Activated naive CD8-positive, alpha-beta T cell treated with anti-CD3 and anti-CD28 coated beads, Interleukin-2, amount 10 ng/mL, durations not matched to agents 7 days and 5 days (primary cell): ENCODE data around the gene OR6C74. TPM values are rescaled to one million over a fixed set of nuclear protein-coding genes. Genes with fewer than 3 reads are reported as not detected.

Experiments used
- ATAC-seq: fragments of 150-1000 bp; cut with Tn5 transposase; one replicate; pipeline ENCODE4 v1.10.0; 2021; ENCODE audit warnings: low read depth, moderate library complexity
- POLR2A ChIA-PET: fragments of 350-600 bp; sonication (Branson Sonifier 250); formaldehyde crosslinking; loops from one replicate; lab custom pipeline; 2021; ENCODE audit warnings: antibody characterized with exemption; lab: Charles Lee
- DNase-seq: peaks from one replicate; pipeline ENCODE4 v3.0.0; 2021
- H3K27ac Mint-ChIP-seq: one replicate; pipeline ENCODE4 v1.8.0; 2022; ENCODE audit warnings: mild to moderate bottlenecking, mixed read lengths
- H3K27me3 Mint-ChIP-seq: one replicate; pipeline ENCODE4 v1.8.0; 2022; ENCODE audit warnings: mild to moderate bottlenecking, moderate library complexity, mixed read lengths
- H3K36me3 Mint-ChIP-seq: one replicate; pipeline ENCODE4 v1.8.0; 2021; ENCODE audit warnings: mild to moderate bottlenecking, mixed read lengths
- H3K4me1 Mint-ChIP-seq: one replicate; pipeline ENCODE4 v1.8.0; 2021; ENCODE audit warnings: mixed read lengths
- H3K4me3 Mint-ChIP-seq: one replicate; pipeline ENCODE4 v1.8.0; 2022; ENCODE audit warnings: mild to moderate bottlenecking, moderate library complexity, mixed read lengths
- H3K9me3 Mint-ChIP-seq: one replicate; pipeline ENCODE4 v1.8.0; 2021; ENCODE audit warnings: mixed read lengths
- total RNA-seq, 2 experiments: library from RNA; stranded (reverse); gene quantifications; one replicate each; pipeline ENCODE4 v1.2.3, GENCODE V29; 2021

The OR6C74 gene
- total RNA-seq: not detected

GRCh38 chr12:55244309-55244708 lies at the start of gene OR6C74:
Gene OR6C74 (plus strand): TSS chr12:55244609. CDS start chr12:55247288, 2,679 bp downstream.
- no peaks in the 10 kb centered on the region for H3K4me1 Mint-ChIP-seq
- no peak within 1 kb of the TSS for H3K27ac Mint-ChIP-seq
- POLR2A ChIA-PET: no interaction called here
- H3K4me3 Mint-ChIP-seq: no peak within 1 kb of the TSS
- no peaks in the 10 kb centered on the region for H3K9me3 Mint-ChIP-seq
- H3K36me3 Mint-ChIP-seq: no peaks in the 10 kb centered on the region
- ATAC-seq (no peak), DNase-seq (no peak)
- peaks cover 10% of the 10 kb centered on the region for H3K27me3 Mint-ChIP-seq

- ATAC-seq (no peak), DNase-seq (no peak)
- H3K36me3 Mint-ChIP-seq: no peaks in the 10 kb centered on the region
- no peak within 1 kb of the TSS for H3K4me3 Mint-ChIP-seq
- H3K27ac Mint-ChIP-seq: no peak within 1 kb of the TSS
- H3K27me3 Mint-ChIP-seq: peaks cover 5% of the 10 kb centered on the region
- POLR2A ChIA-PET: no interaction called here
- H3K4me1 Mint-ChIP-seq: no peaks in the 10 kb centered on the region
- H3K9me3 Mint-ChIP-seq: no peaks in the 10 kb centered on the region
Observed at GRCh38 chr12:55220725-55221124, 23.7 kb upstream of the OR6C74 start, which contains the start of gene OR10A7. Gene OR10A7 (plus strand): TSS chr12:55221025. CDS start chr12:55221025, 0 bp downstream.

DNA sequence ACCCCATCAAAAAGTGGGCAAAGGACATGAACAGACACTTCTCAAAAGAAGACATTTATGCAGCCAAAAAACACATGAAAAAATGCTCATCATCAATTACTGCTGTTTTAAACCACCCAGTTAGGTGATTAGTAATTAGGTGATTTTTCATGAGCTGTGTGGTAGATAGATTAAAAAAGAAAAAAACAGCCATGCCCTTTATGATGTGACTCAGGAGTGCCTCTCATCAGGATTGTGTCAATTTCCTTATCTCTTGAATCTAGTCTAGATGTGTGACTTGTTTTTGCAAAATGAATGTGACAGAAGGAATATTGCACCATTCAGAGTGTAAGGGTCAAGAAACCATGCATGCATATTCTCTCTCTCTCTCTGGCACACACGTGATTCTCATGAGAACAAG lies 17.9 kb upstream of the OR6C74 start:
- no peaks in the 10 kb centered on the region for H3K9me3 Mint-ChIP-seq
- H3K27me3 Mint-ChIP-seq: peaks cover 12% of the 10 kb centered on the region
- H3K36me3 Mint-ChIP-seq: no peaks in the 10 kb centered on the region
- no peaks in the 10 kb centered on the region for H3K4me1 Mint-ChIP-seq
- no peak overlapping the region for H3K27ac Mint-ChIP-seq
- ATAC-seq: no peak
- no peak overlapping the region for H3K4me3 Mint-ChIP-seq
- DNase-seq: no peak
- POLR2A ChIA-PET: no interaction called here

DNA sequence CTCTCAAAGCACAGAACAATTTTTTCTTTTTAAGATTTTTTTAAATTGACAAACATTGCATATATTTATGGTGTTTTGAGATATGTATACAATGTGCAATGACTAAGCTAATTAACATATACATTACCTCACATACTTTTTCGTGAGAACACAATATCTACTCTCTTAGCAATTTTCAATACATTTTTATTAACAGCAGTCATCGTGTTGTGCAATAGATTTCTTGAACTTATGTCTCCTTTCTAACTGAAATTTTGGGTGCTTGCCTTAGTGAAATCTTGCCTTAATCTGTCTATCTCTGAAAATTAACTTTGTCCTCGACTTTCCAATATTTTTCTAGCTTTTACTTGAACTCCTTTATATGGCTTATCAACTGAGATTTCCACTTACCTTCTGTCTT lies 16.8 kb upstream of the OR6C74 start:
- H3K27ac Mint-ChIP-seq: no peak overlapping the region
- POLR2A ChIA-PET: no interaction called here

DNA sequence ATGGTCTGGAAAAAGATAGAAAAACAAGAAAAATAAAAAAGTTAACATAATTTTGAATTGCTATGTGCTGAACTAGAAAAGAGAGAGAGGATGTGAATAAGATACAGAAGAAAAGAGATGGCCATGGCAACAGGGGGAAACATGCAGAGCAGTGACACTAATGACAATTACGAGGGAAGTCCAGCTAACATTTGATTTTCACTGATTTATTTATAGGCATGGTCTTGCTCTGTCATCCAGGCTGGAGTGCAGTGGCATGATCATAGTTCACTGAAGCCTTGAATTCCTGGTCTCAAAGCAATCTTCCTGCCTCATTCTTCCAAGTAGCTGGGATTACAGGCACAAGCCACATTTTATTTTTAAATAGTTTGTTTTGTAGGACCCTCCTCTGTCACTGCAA lies 1.8 kb downstream of the OR6C74 start:
- ATAC-seq: no peak

More for the DNA sequence above, 16.8 kb upstream of the OR6C74 start:
- H3K27me3 Mint-ChIP-seq: peaks cover 18% of the 10 kb centered on the region
- DNase-seq (no peak), ATAC-seq (no peak)
- no peak overlapping the region for H3K4me3 Mint-ChIP-seq
- H3K36me3 Mint-ChIP-seq: no peaks in the 10 kb centered on the region
- H3K9me3 Mint-ChIP-seq: no peaks in the 10 kb centered on the region
- no peaks in the 10 kb centered on the region for H3K4me1 Mint-ChIP-seq

GRCh38 chr12:55250944-55251343 lies 6.5 kb downstream of the OR6C74 start:
- ATAC-seq (no peak), DNase-seq (no peak)
- Mint-ChIP-seq H3K27ac (no peak overlapping the region), H3K27me3 (peaks cover 15% of the 10 kb centered on the region), H3K36me3 (no peaks in the 10 kb centered on the region), H3K4me3 (no peak overlapping the region), H3K9me3 (no peaks in the 10 kb centered on the region), H3K4me1 (no peaks in the 10 kb centered on the region)
- POLR2A ChIA-PET: no interaction called here

More for the DNA sequence above, 1.8 kb downstream of the OR6C74 start:
- POLR2A ChIA-PET: no interaction called here
- H3K9me3 Mint-ChIP-seq: no peaks in the 10 kb centered on the region
- no peak for DNase-seq
- peaks cover 13% of the 10 kb centered on the region for H3K27me3 Mint-ChIP-seq
- no peaks in the 10 kb centered on the region for H3K36me3 Mint-ChIP-seq
- H3K4me1 Mint-ChIP-seq: no peaks in the 10 kb centered on the region
- no peak overlapping the region for H3K27ac Mint-ChIP-seq
- no peak overlapping the region for H3K4me3 Mint-ChIP-seq

GRCh38 chr12:55253281-55253680 lies 8.9 kb downstream of the OR6C74 start:
- H3K27ac Mint-ChIP-seq: no peak overlapping the region
- H3K27me3 Mint-ChIP-seq: peaks cover 8% of the 10 kb centered on the region
- no peaks in the 10 kb centered on the region for H3K36me3 Mint-ChIP-seq
- no peaks in the 10 kb centered on the region for H3K9me3 Mint-ChIP-seq
- POLR2A ChIA-PET: no interaction called here
- H3K4me3 Mint-ChIP-seq: no peak overlapping the region
- H3K4me1 Mint-ChIP-seq: no peaks in the 10 kb centered on the region
- ATAC-seq: no peak
- no peak for DNase-seq

- H3K36me3 Mint-ChIP-seq: no peaks in the 10 kb centered on the region
- no peak overlapping the region for H3K4me3 Mint-ChIP-seq
- peaks cover 14% of the 10 kb centered on the region for H3K27me3 Mint-ChIP-seq
- H3K27ac Mint-ChIP-seq: no peak overlapping the region
- H3K9me3 Mint-ChIP-seq: no peaks in the 10 kb centered on the region
- POLR2A ChIA-PET: no interaction called here
- H3K4me1 Mint-ChIP-seq: no peaks in the 10 kb centered on the region
- ATAC-seq (no peak), DNase-seq (no peak)
Observed at GRCh38 chr12:55256831-55257230, 12.4 kb downstream of the OR6C74 start.

DNA sequence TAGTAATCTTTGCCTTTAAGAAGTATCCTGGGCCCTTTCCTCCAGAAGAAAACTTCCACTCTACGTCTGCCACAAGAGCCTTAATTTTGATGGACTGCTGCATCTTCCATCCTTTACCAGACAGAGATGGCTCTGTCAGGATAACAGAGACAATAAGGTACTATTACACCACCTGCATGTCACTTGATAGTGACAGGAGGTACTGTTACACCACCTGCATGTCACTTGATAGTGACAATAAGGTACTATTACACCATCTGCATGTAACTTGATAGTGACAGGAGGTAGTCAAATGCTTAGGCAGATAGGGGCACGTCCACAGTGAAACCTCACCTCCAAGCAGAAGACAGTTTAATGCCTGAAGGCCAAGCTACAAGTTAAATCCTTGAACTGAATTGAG lies 13.9 kb downstream of the OR6C74 start:
- H3K9me3 Mint-ChIP-seq: no peaks in the 10 kb centered on the region
- ATAC-seq (no peak), DNase-seq (no peak)
- H3K4me1 Mint-ChIP-seq: no peaks in the 10 kb centered on the region
- POLR2A ChIA-PET: no interaction called here
- H3K27ac Mint-ChIP-seq: no peak overlapping the region
- H3K4me3 Mint-ChIP-seq: no peak overlapping the region
- no peaks in the 10 kb centered on the region for H3K36me3 Mint-ChIP-seq
- peaks cover 12% of the 10 kb centered on the region for H3K27me3 Mint-ChIP-seq

- Mint-ChIP-seq H3K4me1 (no peaks in the 10 kb centered on the region), H3K9me3 (no peaks in the 10 kb centered on the region), H3K36me3 (no peaks in the 10 kb centered on the region), H3K4me3 (no peak overlapping the region), H3K27ac (no peak overlapping the region), H3K27me3 (peaks cover 12% of the 10 kb centered on the region)
- DNase-seq: no peak
- POLR2A ChIA-PET: no interaction called here
- ATAC-seq: no peak
Observed at GRCh38 chr12:55280991-55281390, 36.6 kb downstream of the OR6C74 start.

DNA sequence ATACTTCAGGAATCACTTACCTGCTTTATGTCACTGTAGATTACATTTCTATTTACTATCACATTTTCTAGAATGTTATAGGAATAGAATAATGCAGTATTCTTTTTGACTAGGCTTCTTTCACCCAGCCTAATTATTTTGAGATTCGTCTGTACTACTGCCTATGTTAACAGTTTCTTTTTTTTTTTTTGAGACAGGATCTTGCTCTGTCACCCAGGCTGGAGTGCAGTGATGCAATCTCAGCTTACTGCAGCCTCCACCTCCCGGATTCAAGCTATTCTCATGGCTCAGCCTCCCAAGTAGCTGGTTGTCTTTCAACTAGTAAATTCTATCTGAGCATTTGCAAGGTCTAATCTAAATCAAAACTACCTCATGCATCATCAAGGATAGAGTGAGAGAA lies 45.6 kb downstream of the OR6C74 start:
- POLR2A ChIA-PET: no interaction called here
- no peaks in the 10 kb centered on the region for H3K9me3 Mint-ChIP-seq
- H3K4me3 Mint-ChIP-seq: no peak overlapping the region
- H3K27ac Mint-ChIP-seq: no peak overlapping the region
- no peaks in the 10 kb centered on the region for H3K4me1 Mint-ChIP-seq
- no peaks in the 10 kb centered on the region for H3K36me3 Mint-ChIP-seq
- ATAC-seq: no peak
- H3K27me3 Mint-ChIP-seq: peaks cover 9% of the 10 kb centered on the region
- DNase-seq: no peak

Other genes with a start within 250 kb of the OR6C74 start
- not detected for gene NEUROD4, start 224.6 kb upstream of the OR6C74 start, total RNA-seq
- gene OR9K2, start 118.2 kb upstream of the OR6C74 start, total RNA-seq: not detected
- not detected for gene OR10A7, start 23.6 kb upstream of the OR6C74 start, total RNA-seq
- not detected for gene OR6C6, start 52.0 kb downstream of the OR6C74 start, total RNA-seq
- not detected for gene OR6C1, start 69.7 kb downstream of the OR6C74 start, total RNA-seq
- gene OR6C3, start 86.1 kb downstream of the OR6C74 start, total RNA-seq: not detected
- not detected for gene OR6C75, start 118.4 kb downstream of the OR6C74 start, total RNA-seq
- gene OR6C65, start 155.9 kb downstream of the OR6C74 start, total RNA-seq: not detected
- gene OR6C76, start 181.6 kb downstream of the OR6C74 start, total RNA-seq: not detected
- gene OR6C2, start 199.5 kb downstream of the OR6C74 start, total RNA-seq: not detected
- gene OR6C70, start 225.5 kb downstream of the OR6C74 start, total RNA-seq: not detected
- not detected for gene OR6C68, start 247.8 kb downstream of the OR6C74 start, total RNA-seq